LHCN-M2 (cell line): ENCODE data around the gene SPOCD1. TPM values are rescaled to one million over a fixed set of nuclear protein-coding genes. Genes with fewer than 3 reads are reported as not detected.

Experiments used
- DNase-seq: peaks from one replicate; pipeline ENCODE4 v3.0.0-alpha.2; 2012; ENCODE audit warnings: low read depth
- total RNA-seq: library from RNA; depleted of rRNA; stranded (reverse); fragments of >200 nt; gene quantifications from 2 replicates; pipeline ENCODE4 v1.2.3, GENCODE V29; 2014

The SPOCD1 gene
- total RNA-seq, 1 experiment from 2014 or later = 52.0 TPM

DNA sequence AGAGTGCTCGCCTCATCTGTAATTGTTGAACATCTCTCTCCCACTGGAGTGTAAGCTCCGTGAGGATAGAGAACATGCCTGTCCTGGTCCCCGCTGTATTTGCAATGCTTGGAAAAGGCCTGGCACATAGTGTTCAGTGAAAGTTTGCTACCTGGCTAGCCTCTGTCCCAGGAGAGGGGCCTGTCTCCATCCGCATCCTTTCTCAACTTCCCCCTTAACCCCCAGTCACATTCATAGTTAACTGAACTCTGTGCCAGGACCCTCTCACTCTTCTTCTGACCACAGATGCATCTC lies 15.2 kb downstream of the SPOCD1 start:
- DNase-seq = no peak

DNA sequence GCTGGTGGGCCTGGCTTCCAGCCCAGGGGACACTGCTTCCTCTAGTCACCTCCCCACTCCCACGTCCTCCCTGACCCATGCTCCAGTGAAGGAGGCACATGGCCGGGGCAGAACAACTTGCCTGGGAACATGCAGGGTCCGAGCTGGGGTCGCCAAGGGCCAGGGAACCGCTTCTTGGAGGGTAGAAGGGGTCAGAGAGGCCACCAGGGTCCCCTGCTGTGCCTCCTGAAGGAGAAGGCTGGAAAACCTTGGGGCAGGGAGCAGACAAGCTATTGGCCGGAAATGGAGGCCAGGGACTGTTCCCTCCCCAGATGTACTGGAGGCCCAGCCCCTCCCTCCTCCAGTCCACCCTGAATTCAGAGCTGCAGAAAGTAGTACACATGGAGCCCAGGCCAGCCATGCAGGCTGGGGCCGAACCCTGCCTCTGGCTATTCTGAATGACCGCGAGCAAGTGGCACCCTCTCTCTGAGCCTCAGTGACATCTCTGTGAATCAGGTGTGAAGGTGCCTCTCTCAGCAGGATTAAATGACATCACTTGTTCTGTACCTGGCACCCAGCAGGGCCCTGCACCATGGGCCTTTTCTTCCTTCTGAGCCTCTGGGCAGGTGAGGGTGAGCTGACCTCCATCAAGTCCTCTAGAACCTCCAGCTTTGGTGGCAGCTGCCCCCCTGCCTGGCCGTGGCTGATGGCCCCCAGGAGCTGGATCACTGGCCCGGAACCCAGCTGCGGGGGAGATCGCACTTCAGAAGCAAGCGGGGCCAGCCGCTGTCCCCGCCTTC lies 15.7 kb downstream of the SPOCD1 start:
- no peak for DNase-seq

DNA sequence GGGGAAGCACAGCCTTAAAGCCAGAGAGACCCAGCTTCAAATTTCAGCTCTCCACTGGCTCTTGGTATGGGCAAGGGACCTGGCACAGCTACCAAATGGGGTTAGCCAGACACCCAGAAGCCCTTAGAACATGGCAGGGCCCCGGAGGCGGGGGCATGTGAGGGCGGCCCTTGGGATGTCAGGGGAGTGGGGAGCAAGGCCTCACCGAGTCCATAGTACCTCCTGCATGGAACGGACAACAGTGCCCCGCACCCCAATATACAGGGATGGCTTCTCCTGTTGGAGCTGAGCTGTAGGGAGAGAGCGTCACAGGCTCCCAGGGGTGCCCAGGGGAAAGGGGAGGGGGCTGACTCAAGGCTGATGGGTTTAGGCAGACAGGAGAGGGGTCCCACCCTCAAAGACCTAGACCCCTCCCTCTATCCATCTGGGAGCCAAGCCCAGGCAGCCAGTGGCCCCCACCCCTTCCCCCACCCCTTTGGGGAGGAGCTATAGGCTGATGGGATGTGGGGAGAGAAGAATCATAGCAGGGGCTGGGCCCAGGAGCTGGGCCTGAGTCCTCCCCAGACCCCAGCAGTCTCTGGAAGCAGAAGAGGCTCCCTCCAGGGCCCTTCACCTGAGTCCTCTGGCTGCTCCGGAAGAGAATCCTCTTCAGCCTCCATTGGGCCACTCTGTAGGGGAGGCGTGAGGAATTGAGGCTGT lies 16.5 kb downstream of the SPOCD1 start:
- DNase-seq = no peak

DNA sequence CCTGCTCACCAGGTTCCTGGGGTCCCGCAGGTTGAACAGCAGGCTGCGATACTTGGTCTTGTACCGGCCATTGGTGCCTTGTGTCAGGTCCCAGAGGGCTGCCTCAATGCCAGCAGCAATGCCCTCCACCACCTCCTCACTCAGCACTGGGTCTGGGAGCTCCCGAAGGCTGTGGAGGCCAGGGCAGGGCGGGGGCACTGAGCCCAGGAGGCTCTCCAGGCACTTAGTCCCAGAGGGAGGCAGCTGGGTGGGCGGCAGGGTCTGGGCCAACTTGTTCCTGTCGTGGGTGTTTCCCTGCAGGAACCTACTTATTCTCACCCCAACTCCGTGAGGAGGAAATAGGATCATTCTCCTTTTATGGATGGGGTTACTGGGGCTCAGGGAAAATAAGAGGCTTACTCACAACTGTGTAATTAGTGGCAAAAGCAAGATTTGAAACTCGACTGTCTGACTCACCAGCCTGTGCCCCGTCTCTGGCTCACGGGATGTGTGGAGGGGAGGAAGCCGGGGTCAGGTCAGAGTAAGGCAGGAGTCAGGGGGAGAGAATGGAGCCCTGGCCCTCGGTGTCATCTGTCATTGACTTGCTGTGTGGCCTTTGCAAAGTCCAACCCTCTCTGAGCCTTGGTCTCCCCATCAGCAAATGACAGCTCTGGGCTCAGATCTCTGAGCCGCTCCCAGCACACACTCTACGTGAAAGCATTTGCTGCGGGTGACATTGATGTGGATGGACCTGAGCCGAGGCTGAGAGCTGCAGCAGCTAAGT lies 17.2 kb downstream of the SPOCD1 start:
- peak; percentile 93 for DNase-seq

DNA sequence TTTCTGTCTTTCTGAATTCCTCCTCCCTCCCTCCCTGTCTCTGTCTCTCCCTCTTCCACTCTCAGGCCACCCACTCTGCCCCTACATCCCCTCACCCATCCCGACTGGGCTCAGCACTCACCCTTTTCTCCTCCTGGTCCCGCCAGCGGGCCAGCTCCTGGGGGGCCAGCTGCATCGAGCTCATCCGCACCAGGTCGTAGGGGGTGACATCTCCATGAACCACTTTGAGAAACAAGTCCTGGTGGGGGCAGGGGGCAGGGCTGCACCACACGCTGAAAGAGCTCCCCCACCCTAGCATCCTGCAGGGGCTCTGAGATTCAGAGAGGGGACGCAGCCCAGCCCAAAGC lies 17.8 kb downstream of the SPOCD1 start:
- DNase-seq = no peak

DNA sequence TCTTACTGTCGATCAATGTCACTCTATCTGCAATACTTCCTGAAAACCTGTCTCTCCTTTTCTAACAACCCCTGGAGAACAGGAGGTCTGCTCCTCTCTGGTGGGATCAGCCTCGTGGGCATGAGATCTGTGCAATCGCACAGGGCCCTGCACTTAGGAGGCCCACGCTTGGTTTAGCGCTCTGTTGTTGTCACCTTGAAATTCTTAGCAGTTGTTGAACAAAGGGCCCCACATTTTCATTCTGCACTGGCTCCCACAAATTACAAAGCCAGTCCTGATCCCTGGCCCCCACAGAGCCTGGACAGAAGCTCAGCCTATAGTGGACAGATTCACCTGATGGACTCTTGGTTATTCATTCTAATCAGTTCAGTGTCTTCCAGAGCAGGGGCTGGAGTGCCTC lies 18.6 kb downstream of the SPOCD1 start:
- no peak for DNase-seq

DNA sequence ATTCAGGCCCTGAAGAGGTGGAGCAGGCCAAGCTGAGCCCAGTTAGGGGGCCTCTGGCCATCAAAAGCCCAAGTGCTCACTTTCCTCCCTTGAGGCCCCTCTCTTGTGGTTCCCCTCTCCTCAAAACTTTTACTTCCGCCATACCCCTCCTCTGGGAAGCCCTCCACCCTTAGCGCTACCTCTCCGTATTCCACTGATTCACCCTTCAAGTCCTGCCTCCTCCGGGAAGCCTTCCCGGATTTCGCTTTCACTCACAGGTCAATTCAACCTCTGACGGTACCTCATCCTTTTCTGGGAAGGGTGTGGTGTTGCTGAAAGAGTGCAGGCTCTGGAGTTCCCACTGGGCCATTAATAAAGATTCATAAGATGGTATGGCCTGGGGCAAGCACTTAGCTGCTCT lies 19.1 kb downstream of the SPOCD1 start:
- no peak for DNase-seq

DNA sequence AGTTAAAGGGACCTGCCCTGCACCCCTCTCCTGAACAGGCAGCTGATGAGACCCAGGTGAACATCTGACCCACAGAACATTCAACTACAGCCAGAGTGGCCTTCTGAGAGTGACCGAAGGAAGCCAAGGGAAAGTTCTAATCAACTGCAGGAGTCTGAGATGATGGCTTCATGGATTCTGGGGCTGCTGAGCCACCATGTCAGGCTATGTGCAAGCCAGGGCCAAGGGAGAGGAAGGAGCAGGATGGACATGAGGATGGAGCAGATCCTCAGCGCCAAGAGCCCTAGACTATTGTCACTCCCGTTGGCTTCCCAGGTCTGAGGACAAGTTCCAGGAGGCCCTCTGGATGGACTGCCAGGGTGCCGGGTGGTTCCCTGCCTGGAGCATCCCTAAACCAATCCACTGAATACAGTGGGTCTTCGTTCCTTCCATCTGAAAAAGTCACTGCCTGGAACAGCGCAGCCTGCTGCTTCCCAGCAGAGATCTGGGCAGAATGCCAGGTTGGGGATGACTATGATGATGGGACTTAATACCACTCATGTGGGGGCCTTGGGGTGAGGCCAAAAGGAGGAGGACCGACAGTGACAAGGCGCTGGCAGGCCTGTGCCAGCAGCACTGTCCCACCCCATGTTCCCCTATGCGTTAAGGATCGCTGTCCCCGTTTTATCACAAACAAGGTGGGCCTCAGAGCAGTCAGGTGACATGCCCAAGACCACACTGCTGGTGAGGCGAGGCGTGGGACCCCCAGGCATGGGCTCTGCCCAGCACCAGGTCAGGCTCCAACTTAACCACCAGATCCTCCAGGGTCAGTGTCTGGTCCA lies 19.8 kb downstream of the SPOCD1 start:
- DNase-seq = peak; percentile 64

DNA sequence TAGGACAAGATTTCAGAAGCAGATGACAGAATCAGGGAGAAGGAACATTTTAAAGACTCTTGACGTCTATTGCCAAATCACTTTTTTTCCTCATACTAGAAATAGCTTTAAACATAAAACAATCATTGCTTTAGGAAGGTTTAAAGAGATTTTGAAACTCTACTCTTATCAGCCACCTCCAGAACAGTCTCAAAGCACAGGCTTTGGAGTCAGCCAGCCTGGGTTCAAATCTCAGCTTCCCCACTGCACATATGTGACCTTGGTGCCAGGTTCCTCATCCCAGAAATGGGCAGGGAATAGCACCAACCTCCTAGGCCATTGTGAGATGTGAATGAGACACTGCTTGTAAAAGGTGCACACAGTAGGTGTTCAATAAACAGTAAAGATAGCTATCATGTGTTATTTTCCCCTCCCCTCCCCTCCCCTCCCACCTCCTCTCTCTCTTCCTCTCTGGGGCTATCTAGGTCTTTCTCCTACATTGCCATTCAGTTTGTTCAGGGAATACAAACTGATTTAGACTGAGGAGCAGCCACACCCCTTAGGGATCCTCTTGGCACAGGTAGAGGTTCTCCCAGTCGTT lies 20.6 kb downstream of the SPOCD1 start:
- DNase-seq = no peak

DNA sequence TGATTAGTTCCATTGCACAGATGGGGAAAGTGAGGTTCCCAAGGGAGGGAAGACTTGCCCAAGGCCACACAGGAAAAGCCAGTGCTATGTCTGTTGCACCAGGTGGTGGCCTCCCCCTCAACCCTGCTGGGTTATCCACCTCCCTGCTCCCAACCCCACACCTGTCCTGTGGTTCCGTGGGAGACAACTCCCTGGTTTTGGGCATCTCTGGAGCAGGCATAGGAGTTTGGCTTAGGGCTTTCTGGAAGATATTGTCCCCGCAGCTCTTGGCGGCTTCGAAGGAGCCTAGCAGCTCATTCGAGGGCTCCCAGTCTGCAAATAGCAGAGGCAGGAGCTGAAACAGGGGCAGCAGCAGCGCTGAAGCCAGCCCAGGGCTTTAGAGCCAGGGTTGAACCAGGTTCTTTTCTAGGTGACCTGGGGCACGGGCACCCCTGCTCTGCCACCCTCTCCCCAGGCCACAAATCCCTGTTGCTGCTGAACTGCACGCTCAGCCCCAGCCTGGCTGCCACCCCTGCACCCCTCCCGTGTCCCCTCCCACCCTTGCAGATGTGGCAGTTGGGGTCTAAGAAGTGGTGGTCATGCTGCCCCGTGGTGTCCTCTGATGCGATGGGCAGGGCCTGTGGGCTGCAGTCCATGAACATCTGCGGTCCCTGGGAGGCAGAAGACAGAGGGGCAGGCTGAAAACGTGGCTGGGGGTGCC lies 22.1 kb downstream of the SPOCD1 start:
- no peak for DNase-seq

DNA sequence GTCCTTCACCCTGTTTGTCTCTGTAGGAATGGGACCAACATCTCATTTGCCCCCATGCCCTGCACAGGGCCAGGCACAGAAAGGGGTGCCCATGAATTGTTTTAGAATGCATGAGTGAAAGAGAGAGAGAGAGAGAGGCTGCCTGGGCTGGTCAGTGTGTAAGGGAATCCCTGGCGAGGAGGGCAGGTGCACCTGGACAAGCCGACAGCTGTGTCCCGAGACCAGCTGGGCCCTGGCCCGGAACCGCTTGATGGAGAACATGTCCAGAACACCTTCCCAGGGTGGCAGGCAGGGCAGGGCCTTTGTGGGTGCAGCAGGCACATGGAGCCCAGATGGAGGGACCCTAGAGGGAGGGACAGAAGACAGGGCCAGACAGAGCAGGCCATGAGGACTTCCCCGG lies 22.7 kb downstream of the SPOCD1 start:
- no peak for DNase-seq

DNA sequence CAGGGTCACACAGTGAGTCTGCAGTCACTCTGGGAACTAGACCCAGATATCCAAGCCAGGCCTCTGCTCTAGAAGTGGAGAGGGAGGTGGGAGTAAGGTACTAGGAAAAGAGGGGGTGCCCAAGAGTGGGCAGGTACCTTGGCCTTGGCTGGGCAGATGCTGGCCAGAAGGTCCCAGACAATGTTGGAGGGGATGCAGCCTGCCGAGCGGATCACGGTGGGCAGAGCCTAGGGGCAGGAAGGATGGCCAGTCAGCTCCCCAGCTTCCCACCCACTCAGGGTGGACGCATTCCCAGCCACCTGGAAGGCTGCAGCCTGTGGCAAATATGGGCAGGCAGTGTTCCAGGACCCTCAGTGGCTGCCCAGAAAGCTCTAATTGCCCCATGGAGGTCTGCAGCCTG lies 23.3 kb downstream of the SPOCD1 start:
- DNase-seq = no peak

DNA sequence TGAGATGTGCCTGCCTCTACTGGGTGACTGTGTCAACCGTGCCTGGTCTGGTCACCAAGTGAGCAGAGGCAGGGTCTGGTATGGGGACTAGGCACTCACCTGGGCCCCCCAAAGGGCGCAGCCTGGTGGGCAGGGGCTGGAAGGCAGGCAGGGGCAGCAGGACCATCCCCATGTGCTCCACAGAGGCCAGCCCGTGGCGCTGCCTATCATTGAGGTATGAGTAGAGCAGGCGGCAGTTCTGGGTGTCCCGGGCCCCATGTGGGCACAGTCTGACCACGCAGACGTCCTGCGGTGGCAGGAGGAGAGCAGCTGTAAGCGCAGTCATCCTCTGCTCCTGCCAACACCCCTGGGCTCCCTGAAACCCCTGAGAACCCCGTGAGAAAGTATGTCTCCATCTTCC lies 23.7 kb downstream of the SPOCD1 start:
- no peak for DNase-seq

DNA sequence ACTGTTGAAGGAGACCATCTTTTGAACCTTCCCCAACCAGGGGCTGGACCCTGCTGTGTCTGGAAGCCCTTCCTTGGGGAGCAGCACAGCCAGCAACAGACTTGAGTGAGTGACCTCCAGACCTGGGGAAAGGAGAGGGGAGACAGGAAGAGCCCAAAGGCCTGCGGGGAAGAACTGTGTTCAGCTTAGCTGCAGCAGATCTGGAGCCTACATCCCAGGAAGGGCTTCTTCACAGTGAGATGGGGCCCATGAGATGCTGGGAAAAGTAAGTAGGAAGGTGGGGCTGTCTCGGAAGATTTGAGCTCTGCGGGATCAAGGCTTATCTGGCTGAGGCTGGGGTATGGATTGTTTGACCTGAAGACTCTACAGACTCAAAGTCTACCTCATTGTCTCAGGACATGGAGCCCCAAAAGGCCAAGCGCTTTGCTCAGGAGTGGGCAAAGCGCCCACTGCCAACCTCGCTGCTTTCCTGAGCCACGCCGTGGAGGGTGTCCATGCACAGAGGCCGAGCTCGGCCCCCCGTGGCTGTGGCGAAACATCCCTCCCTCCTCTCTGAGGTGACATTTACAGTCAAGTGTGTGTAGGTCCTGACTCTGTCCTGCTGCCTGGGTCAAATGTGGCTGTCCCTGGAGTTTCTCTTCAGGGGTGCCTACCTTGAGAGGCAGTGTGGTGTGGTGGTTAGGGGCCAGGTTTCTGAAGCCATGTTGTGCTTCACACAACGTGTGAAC lies 24.5 kb downstream of the SPOCD1 start:
- no peak for DNase-seq

DNA sequence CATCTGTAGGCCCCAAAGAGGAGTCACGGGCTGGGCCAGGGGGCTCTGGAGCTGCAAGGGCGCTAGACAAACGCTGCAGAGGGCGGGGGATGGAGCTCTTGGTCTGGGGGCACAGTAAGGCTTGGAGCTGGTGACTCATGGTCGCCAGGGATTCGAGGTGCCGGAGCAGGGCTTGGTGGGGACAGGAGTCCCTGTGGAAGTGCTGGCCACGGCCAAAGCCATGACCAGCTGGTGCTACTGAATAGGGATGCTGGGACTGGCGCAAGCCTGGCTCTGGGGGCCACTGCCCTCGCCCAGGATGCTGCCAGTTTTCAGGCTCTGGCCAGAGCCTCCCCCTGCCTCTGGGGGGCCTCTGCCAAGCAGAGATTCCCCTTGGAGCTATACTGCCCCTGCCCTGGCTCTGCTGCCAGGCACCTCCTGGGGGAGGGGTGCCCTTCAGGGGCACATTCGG lies 25.2 kb downstream of the SPOCD1 start:
- DNase-seq = no peak

DNA sequence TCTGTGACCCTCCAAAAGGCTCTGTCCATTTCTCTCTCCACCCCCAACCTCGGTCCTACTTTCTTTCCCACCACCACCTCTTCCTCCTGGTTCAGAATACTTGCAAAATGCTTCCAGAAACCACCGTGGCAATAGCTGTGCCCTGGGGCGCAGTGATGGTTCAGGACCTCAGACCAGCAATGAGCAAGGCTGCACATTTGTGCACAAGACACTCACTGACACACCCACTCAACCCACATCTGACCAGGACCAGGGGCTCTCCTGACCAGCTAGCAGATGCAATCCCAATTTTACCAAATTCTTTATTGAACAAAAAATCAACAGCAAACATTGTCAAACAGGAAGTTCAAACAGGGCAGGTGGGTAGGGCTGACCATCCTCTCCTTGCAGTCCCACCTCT lies 25.7 kb downstream of the SPOCD1 start:
- DNase-seq = no peak

DNA sequence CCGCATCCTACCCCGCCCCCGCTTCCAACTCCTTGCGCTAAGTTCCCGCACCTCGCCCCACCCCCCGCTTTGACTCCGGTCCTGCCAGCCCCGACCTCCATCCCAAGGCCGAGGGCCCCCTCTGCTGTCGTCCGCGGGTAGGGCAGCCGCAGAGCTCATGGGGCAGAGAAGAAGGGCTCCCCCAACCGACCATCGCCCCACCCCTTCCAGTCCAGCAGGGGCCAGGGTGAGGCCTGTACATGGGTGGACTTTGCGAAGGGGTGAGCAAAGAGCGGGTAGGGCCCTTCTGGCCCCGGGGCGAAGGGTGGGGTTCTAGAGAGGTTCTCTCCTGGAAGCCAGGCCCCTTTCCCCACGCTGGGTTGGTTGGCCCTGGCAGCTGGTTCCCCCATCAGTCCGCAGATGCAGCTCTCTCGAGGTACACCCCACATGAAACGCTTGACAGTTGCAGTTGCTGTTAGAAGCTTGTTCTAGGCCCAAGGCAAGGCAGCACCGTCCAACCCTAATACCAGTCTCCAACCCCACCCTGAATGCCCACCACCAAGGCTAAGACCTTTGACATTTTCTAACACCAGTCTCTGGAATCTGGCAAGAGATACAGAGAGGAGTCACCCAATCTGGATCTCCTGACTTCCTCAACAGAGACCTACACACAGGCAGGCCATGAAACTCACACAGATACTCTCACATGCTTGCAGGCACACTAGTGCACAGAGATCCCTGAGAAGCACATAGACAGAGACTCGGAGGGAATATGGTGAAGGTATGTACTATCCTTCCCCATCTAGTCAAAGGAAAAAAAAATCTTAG lies 26.4 kb downstream of the SPOCD1 start:
- peak; percentile 83 for DNase-seq

DNA sequence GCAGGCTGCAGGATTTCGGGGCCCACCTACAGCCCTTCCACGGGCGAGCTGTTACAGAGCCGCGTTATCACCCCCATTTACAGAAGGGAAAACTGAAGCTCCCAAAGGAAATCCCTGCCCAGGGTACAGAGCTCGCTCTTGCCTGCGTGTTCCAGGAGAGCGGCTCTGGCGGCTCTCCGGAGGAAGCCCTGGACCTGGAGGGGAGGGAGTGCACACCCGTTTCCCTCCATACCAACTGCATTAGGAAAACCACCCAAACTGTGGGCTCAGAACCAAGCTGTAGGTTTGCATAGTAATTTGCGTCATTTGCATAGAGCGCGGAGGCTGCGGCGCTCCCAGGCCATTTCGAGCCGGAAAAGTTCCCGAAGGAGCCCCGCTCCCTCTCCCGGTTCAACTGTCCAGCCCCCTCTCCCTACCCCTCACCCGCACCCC lies 27.0 kb downstream of the SPOCD1 start:
- DNase-seq = peak; percentile 55

DNA sequence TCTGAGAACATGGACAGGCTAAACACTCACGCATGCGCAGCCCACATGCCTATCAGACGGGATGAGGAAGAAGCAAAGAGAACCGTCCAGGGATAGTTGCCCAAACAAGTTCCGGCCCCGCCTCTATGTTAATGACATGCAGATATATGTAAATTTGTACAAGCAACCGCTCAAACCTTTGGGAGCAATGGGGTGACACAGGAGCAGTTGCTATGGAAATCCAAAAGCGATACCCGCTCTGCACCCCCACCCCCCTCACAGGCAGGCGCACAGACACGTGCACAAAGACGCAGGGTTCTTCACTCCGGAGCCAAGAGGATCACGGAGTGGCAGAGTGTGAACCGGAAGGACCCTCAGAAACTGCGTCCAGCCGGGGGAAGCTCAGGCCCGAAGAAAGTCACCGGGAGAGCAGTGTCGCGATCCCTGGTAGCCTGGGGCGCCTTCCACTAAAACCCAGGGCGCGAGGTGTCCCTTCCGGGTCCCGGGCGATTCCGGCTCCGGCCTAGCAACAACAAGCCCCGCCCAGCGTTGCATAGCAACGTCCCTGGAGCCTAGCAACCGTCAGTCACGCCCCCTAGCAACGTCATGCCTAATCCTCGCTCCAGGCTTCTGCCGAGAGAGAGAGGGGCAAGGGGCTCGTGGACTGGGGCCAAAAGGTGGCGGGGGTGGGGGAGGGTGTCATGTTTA lies 27.5 kb downstream of the SPOCD1 start:
- peak; percentile 89 for DNase-seq
